DOHH2 (cell line): ENCODE measurements around the gene VPS26B.

ENCODE experiments used
- EZH2phosphoT487 ChIP-seq: fragments of 200-600 bp; sonication (generic); IDR thresholded peaks from 2 replicates; pipeline ENCODE4 v1.6.1; 2017; ENCODE audit warnings: borderline replicate concordance, mild to moderate bottlenecking, antibody characterized with exemption, low read length, moderate library complexity, mixed read lengths
- TF ChIP-seq, protein P1 (sequence below): fragments of 200-600 bp; sonication (generic); IDR thresholded peaks from one replicate; pipeline ENCODE4 v1.5.1; 2014; ENCODE audit warnings: antibody characterized with exemption, mild to moderate bottlenecking, low read depth, low read length; ENCODE audit not compliant: poor library complexity, severe bottlenecking

DNA sequence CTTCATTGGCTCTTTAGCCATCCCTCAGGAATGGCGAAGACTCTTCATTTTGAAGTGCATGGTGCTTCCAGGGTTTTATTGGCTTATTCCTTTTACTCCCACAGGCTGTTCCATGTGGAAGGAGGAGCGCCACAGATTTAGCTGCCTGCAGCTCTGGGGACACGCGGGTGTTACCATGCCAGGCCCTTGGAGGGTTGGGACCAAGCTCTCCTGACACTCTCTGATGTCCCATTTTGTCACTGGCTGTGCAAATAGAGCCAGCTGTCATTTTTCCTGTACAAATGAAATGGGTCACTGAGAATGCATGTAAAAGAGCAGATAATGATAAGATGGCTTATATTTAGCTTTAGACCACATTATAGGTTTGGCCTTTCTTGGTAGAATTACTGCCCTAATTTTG, 19.4 kb downstream of the VPS26B start:
- TF ChIP-seq, protein P1, sequence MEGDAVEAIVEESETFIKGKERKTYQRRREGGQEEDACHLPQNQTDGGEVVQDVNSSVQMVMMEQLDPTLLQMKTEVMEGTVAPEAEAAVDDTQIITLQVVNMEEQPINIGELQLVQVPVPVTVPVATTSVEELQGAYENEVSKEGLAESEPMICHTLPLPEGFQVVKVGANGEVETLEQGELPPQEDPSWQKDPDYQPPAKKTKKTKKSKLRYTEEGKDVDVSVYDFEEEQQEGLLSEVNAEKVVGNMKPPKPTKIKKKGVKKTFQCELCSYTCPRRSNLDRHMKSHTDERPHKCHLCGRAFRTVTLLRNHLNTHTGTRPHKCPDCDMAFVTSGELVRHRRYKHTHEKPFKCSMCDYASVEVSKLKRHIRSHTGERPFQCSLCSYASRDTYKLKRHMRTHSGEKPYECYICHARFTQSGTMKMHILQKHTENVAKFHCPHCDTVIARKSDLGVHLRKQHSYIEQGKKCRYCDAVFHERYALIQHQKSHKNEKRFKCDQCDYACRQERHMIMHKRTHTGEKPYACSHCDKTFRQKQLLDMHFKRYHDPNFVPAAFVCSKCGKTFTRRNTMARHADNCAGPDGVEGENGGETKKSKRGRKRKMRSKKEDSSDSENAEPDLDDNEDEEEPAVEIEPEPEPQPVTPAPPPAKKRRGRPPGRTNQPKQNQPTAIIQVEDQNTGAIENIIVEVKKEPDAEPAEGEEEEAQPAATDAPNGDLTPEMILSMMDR, result no peak
- no peak for TF ChIP-seq EZH2phosphoT487
